ENCODE measurements around the gene GALNT7. TPM values are rescaled to one million over a fixed set of nuclear protein-coding genes. Genes with fewer than 3 reads are reported as not detected.
A peak's percentile ranks its signal among the peaks of the same experiment; 100 is the strongest.

GALNT7 gene
- total RNA-seq, 2 experiments from 2014 or later, result 8.5 to 11.1 TPM

- intact Hi-C loops (cut with micrococcal nuclease), result no loop called here
- Mint-ChIP-seq H3K9me3 (no peaks in the 10 kb centered on the region), H3K4me3 (no peak overlapping the region), H3K4me1 (ENCODE audit: low read depth) (no peaks in the 10 kb centered on the region), H3K27ac (no peak overlapping the region), H3K27me3 (ENCODE audit: low read depth) (peaks cover 3% of the 10 kb centered on the region), H3K36me3 (ENCODE audit: low read depth) (no peaks in the 10 kb centered on the region)
- CTCF ChIA-PET, result no interaction called here
- DNase-seq, result no peak
Measured at GRCh38 chr4:173139561-173139960, 29.1 kb upstream of the GALNT7 start.

GRCh38 chr4:173145131-173145530 is 23.5 kb upstream of the GALNT7 start:
- no peaks in the 10 kb centered on the region for H3K4me1 Mint-ChIP-seq (ENCODE audit: low read depth)
- no peaks in the 10 kb centered on the region for H3K27me3 Mint-ChIP-seq (ENCODE audit: low read depth)
- no peaks in the 10 kb centered on the region for H3K9me3 Mint-ChIP-seq
- H3K36me3 Mint-ChIP-seq (ENCODE audit: low read depth), result no peaks in the 10 kb centered on the region
- no peak for DNase-seq
- intact Hi-C loops (cut with micrococcal nuclease), result no loop called here
- no peak overlapping the region for H3K27ac Mint-ChIP-seq
- H3K4me3 Mint-ChIP-seq, result no peak overlapping the region
- CTCF ChIA-PET, result interaction anchor here (0.8 kb wide), 1 partner anchor 17 kb away, joined by 3 read pairs; no protein-coding TSS in a partner anchor

GRCh38 chr4:173146456-173146855 is 22.2 kb upstream of the GALNT7 start:
- H3K4me1 Mint-ChIP-seq (ENCODE audit: low read depth), result no peaks in the 10 kb centered on the region
- no peaks in the 10 kb centered on the region for H3K9me3 Mint-ChIP-seq
- H3K27me3 Mint-ChIP-seq (ENCODE audit: low read depth), result no peaks in the 10 kb centered on the region
- intact Hi-C loops (cut with micrococcal nuclease), result no loop called here
- CTCF ChIA-PET, result no interaction called here
- no peak for DNase-seq
- H3K27ac Mint-ChIP-seq, result no peak overlapping the region
- no peaks in the 10 kb centered on the region for H3K36me3 Mint-ChIP-seq (ENCODE audit: low read depth)
- H3K4me3 Mint-ChIP-seq, result no peak overlapping the region

GRCh38 chr4:173151496-173151895 is 17.1 kb upstream of the GALNT7 start:
- DNase-seq, result no peak
- Mint-ChIP-seq H3K4me1 (ENCODE audit: low read depth) (no peaks in the 10 kb centered on the region), H3K27ac (no peak overlapping the region), H3K27me3 (ENCODE audit: low read depth) (no peaks in the 10 kb centered on the region), H3K9me3 (no peaks in the 10 kb centered on the region), H3K4me3 (no peak overlapping the region), H3K36me3 (ENCODE audit: low read depth) (no peaks in the 10 kb centered on the region)
- intact Hi-C loops (cut with micrococcal nuclease), result no loop called here
- CTCF ChIA-PET, result interaction anchor here (0.6 kb wide), 1 partner anchor 104 kb away, joined by 3 read pairs; no protein-coding TSS in a partner anchor

- no peak for DNase-seq
- Mint-ChIP-seq H3K4me3 (no peak overlapping the region), H3K27ac (no peak overlapping the region), H3K4me1 (ENCODE audit: low read depth) (no peaks in the 10 kb centered on the region), H3K27me3 (ENCODE audit: low read depth) (no peaks in the 10 kb centered on the region), H3K36me3 (ENCODE audit: low read depth) (no peaks in the 10 kb centered on the region), H3K9me3 (no peaks in the 10 kb centered on the region)
- CTCF ChIA-PET, result no interaction called here
- intact Hi-C loops (cut with micrococcal nuclease), result no loop called here
Measured at GRCh38 chr4:173152104-173152503, 16.5 kb upstream of the GALNT7 start.

- no peak for DNase-seq
- no peaks in the 10 kb centered on the region for H3K9me3 Mint-ChIP-seq
- no peaks in the 10 kb centered on the region for H3K36me3 Mint-ChIP-seq (ENCODE audit: low read depth)
- H3K27ac Mint-ChIP-seq, result no peak overlapping the region
- no peak overlapping the region for H3K4me3 Mint-ChIP-seq
- CTCF ChIA-PET, result no interaction called here
- intact Hi-C loops (cut with micrococcal nuclease), result no loop called here
- H3K4me1 Mint-ChIP-seq (ENCODE audit: low read depth), result no peaks in the 10 kb centered on the region
- no peaks in the 10 kb centered on the region for H3K27me3 Mint-ChIP-seq (ENCODE audit: low read depth)
Measured at GRCh38 chr4:173153445-173153844, 15.2 kb upstream of the GALNT7 start.

GRCh38 chr4:173159791-173160190 is 8.8 kb upstream of the GALNT7 start:
- CTCF ChIA-PET, result no interaction called here
- Mint-ChIP-seq H3K27ac (no peak overlapping the region), H3K27me3 (ENCODE audit: low read depth) (no peaks in the 10 kb centered on the region), H3K9me3 (no peaks in the 10 kb centered on the region), H3K4me1 (ENCODE audit: low read depth) (no peaks in the 10 kb centered on the region), H3K4me3 (no peak overlapping the region), H3K36me3 (ENCODE audit: low read depth) (peaks cover under 1% of the 10 kb centered on the region)
- intact Hi-C loops (cut with micrococcal nuclease), result no loop called here
- DNase-seq, result no peak

- Mint-ChIP-seq H3K27me3 (ENCODE audit: low read depth) (no peaks in the 10 kb centered on the region), H3K9me3 (no peaks in the 10 kb centered on the region), H3K4me3 (no peak overlapping the region)
Measured at GRCh38 chr4:173160871-173161270, 7.7 kb upstream of the GALNT7 start.

GRCh38 chr4:173161311-173161710 is 7.3 kb upstream of the GALNT7 start:
- H3K9me3 Mint-ChIP-seq, result no peaks in the 10 kb centered on the region
- intact Hi-C loops (cut with micrococcal nuclease), result no loop called here
- no peaks in the 10 kb centered on the region for H3K27me3 Mint-ChIP-seq (ENCODE audit: low read depth)
- peaks cover 2% of the 10 kb centered on the region for H3K36me3 Mint-ChIP-seq (ENCODE audit: low read depth)
- CTCF ChIA-PET, result interaction anchor here (0.6 kb wide), 1 partner anchor 57 kb away, joined by 3 read pairs; no protein-coding TSS in a partner anchor
- H3K4me1 Mint-ChIP-seq (ENCODE audit: low read depth), result peaks cover 3% of the 10 kb centered on the region
- H3K4me3 Mint-ChIP-seq, result no peak overlapping the region
- no peak overlapping the region for H3K27ac Mint-ChIP-seq
- no peak for DNase-seq

More at GRCh38 chr4:173160871-173161270, 7.7 kb upstream of the GALNT7 start:
- DNase-seq, result no peak
- CTCF ChIA-PET, result no interaction called here
- H3K4me1 Mint-ChIP-seq (ENCODE audit: low read depth), result peaks cover under 1% of the 10 kb centered on the region
- H3K27ac Mint-ChIP-seq, result no peak overlapping the region
- intact Hi-C loops (cut with micrococcal nuclease), result no loop called here
- peaks cover 2% of the 10 kb centered on the region for H3K36me3 Mint-ChIP-seq (ENCODE audit: low read depth)

- H3K27ac Mint-ChIP-seq, result no peak overlapping the region
- peaks cover 24% of the 10 kb centered on the region for H3K4me1 Mint-ChIP-seq (ENCODE audit: low read depth)
- H3K27me3 Mint-ChIP-seq (ENCODE audit: low read depth), result no peaks in the 10 kb centered on the region
- CTCF ChIA-PET, result interaction anchor here (1.3 kb wide), 1 partner anchor 152 kb away, joined by 4 read pairs; no protein-coding TSS in a partner anchor
- peaks cover 2% of the 10 kb centered on the region for H3K36me3 Mint-ChIP-seq (ENCODE audit: low read depth)
- H3K9me3 Mint-ChIP-seq, result no peaks in the 10 kb centered on the region
- no peak for DNase-seq
- intact Hi-C loops (cut with micrococcal nuclease), result loop anchor here (5.0 kb wide), 2 partner anchors 153 to 1117 kb away; partner anchors contain the start of genes CEP44 and FBXO8
- no peak overlapping the region for H3K4me3 Mint-ChIP-seq
Measured at GRCh38 chr4:173165706-173166105, 2.9 kb upstream of the GALNT7 start.

- Mint-ChIP-seq H3K27ac (no peak overlapping the region), H3K27me3 (ENCODE audit: low read depth) (no peaks in the 10 kb centered on the region), H3K9me3 (no peaks in the 10 kb centered on the region), H3K36me3 (ENCODE audit: low read depth) (peaks cover 2% of the 10 kb centered on the region), H3K4me1 (ENCODE audit: low read depth) (peaks cover 31% of the 10 kb centered on the region), H3K4me3 (no peak overlapping the region)
- intact Hi-C loops (cut with micrococcal nuclease), result loop anchor here (5.0 kb wide), 2 partner anchors 154 to 1116 kb away; partner anchors contain the start of genes CEP44 and FBXO8
- no peak for DNase-seq
- CTCF ChIA-PET, result interaction anchor here (0.6 kb wide), 1 partner anchor 235 kb away, joined by 4 read pairs; no protein-coding TSS in a partner anchor
Measured at GRCh38 chr4:173166491-173166890, 2.1 kb upstream of the GALNT7 start.

GRCh38 chr4:173167758-173168395 is 734 bp upstream of the GALNT7 start:
- peak overlapping the region; percentile 94 for H3K4me3 Mint-ChIP-seq
- CTCF ChIA-PET, result interaction anchor here (0.7 to 1.5 kb wide), 8 partner anchors 9 to 154 kb away, joined by 3 to 11 read pairs (median 3); no protein-coding TSS in a partner anchor
- no peaks in the 10 kb centered on the region for H3K27me3 Mint-ChIP-seq (ENCODE audit: low read depth)
- peak; percentile 22 for DNase-seq
- H3K9me3 Mint-ChIP-seq, result no peaks in the 10 kb centered on the region
- intact Hi-C loops (cut with micrococcal nuclease), result loop anchor here (1.0 to 5.0 kb wide), 4 partner anchors 89 to 1114 kb away; partner anchors contain the start of genes CEP44, FBXO8 and HMGB2
- peak overlapping the region; percentile 83 for H3K27ac Mint-ChIP-seq
- peaks cover 35% of the 10 kb centered on the region for H3K4me1 Mint-ChIP-seq (ENCODE audit: low read depth)
- peaks cover 2% of the 10 kb centered on the region for H3K36me3 Mint-ChIP-seq (ENCODE audit: low read depth)

- no peak overlapping the region for H3K4me3 Mint-ChIP-seq
- no peaks in the 10 kb centered on the region for H3K9me3 Mint-ChIP-seq
- CTCF ChIA-PET, result interaction anchor here (1.1 to 1.5 kb wide), 4 partner anchors 24 to 156 kb away, joined by 3 to 11 read pairs (median 5); no protein-coding TSS in a partner anchor
- H3K4me1 Mint-ChIP-seq (ENCODE audit: low read depth), result peaks cover 43% of the 10 kb centered on the region
- no peak overlapping the region for H3K27ac Mint-ChIP-seq
- DNase-seq, result no peak
- no peaks in the 10 kb centered on the region for H3K27me3 Mint-ChIP-seq (ENCODE audit: low read depth)
- intact Hi-C loops (cut with micrococcal nuclease), result loop anchor here (1.0 to 5.0 kb wide), 4 partner anchors 8 to 1113 kb away; partner anchors contain the start of genes CEP44, FBXO8 and SAP30
- H3K36me3 Mint-ChIP-seq (ENCODE audit: low read depth), result peaks cover 2% of the 10 kb centered on the region
Measured at GRCh38 chr4:173169178-173169427, 492 bp downstream of the GALNT7 start.
